NCI-H510A treated with DMSO at 0.1 percent for 48 hours (cell line): ENCODE measurements around the gene SMIM28.

Experiments used
- DNase-seq: peaks from one replicate; lab custom pipeline; 2025; lab: John Stamatoyannopoulos, UW

The SMIM28 gene

DNA sequence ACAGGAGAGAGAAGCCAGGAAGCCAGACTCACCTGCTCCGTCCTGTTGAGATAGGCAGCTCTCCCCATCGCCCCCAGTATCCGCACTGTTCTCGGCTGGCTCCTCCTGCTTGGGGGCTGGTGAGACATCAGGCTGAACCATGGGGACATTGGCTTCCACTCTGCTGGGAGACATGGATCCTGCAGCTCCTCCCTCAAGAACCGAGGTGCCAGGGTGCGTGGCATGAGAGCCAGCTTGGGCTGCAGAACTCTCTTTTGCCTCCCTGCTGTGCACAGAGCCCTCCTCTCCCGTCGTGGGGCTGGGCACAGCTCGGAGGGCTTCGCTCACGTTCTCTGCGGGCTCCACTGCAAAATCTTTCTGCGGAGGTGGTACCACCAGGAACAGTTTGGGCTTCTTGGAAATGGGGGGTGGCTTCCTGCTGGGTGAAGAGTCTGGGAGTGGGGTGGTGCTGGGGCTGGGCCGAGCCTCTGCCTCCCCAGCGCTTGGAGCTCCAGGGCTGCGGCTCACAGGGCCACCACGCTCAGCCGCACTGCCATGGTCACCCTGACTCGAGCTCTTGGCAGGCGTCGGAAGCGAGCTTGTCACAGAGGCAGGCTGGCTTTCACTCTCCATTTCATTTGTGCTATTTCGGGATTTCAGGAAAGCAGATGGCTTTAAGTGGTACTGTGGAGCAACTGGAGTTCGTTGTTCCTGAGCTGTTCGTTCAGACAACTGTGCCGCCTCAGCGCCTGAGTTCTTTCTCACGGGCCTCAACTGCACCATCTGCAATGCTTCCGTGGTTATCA lies 52.8 kb downstream of the SMIM28 start:
- DNase-seq, result no peak

DNA sequence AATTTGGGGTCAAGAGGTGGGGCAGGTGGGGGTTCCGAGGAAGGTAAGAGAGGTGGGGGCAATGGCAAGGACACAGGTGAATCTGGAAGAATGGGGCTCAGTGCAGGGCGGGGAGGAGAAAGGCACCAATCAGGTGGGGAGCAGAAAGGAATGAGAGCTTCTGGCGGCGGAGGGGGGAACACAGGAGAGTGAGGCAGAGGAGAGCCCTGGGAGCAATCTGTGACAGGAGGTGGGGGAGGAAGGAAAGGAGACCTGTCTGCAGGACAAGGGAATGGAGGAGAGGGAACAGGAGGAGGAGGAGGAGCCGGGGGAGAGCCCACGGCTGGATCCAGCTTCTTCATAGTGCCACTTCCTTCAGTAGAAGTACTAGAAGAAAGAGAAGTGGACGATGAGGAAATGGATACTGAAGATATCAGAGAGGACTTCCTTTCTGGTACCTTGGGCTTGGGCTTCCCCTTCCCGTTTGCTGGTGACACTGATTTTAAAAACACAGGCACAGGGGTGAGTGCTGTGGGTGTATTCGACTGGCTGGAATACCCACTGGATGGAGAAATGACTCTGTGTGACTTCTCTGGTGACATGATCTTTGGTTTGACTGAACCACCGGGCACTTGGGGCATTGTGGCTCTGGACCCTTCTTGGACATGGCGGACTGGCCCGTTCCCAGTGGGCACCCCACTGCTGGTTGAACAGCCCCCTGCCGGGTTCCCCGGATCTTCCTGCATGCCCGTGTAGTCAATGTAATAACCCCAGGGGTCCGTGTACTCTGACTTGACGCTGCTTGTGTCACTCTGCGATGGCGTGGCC lies 53.8 kb downstream of the SMIM28 start:
- no peak for DNase-seq

DNA sequence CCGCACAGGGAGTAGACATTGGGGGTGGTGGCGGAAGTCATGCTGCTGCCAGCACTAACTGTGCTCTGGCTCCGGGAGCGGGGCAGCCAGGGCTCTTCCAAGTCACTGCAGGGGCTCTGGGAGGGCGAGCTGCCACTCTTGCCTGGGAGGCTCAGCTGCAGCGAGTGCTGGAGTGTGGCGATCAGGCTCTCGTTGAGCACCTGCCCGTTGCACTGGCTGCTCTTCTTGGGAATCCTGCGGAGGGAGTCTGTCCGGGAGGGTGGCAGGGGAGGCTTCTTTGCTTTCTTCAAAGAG lies 54.3 kb downstream of the SMIM28 start:
- DNase-seq, result no peak
